HEK293 (cell line): ENCODE data around the gene EVL.

Source experiments
- CTCF ChIA-PET: fragments of 350-600 bp; formaldehyde crosslinking; extraction: SDS; loops from one replicate; lab custom pipeline; 2021; ENCODE audit warnings: antibody characterized with exemption; lab: Yijun Ruan, JAX
- POLR2A ChIA-PET: fragments of 300-600 bp; formaldehyde crosslinking; extraction: SDS; loops from one replicate; lab custom pipeline; 2020; ENCODE audit warnings: antibody characterized with exemption, inconsistent platforms; lab: Yijun Ruan, JAX
- H3K27ac ChIP-seq: fragments of 200-500 bp; sonication (Bioruptor generic); 2 replicates; pipeline ENCODE4 v1.5.1; 2014; ENCODE audit warnings: low read depth, low read length, control low read depth, inconsistent platforms; ENCODE audit errors: extremely low read depth
- H3K36me3 ChIP-seq, 2 experiments: fragments of 200-500 bp in 1 of 2; sonication (Bioruptor generic) in 1 of 2; 1 replicate in 1 of 2; 2 replicates in 1 of 2; pipeline ENCODE4 v1.5.1; 2014 to 2017; ENCODE audit warnings: inconsistent platforms in 2 of 2, low read length in 2 of 2; ENCODE audit not compliant: control insufficient read depth in 2 of 2, insufficient read depth in 1 of 2
- H3K4me1 ChIP-seq: fragments of 200-500 bp; sonication (Bioruptor generic); 2 replicates; pipeline ENCODE4 v1.5.1; 2014; ENCODE audit warnings: mild to moderate bottlenecking, low read length, inconsistent platforms; ENCODE audit not compliant: control insufficient read depth, insufficient read depth
- H3K4me3 ChIP-seq: 2 replicates; pipeline ENCODE4 v1.5.1; 2011; ENCODE audit warnings: low read depth, mild to moderate bottlenecking, control low read depth, low read length, moderate library complexity
- H3K9me3 ChIP-seq: fragments of 200-500 bp; sonication (Bioruptor generic); 2 replicates; pipeline ENCODE4 v1.5.1; 2014; ENCODE audit warnings: low read depth, low read length, inconsistent platforms; ENCODE audit not compliant: control insufficient read depth, insufficient read depth
- GLIS1 ChIP-seq: fragments of 450-650 bp; formaldehyde crosslinking; IDR thresholded peaks from 2 replicates; pipeline ENCODE4 v1.5.1; 2016; ENCODE audit warnings: missing biosample characterization, missing genetic modification characterization
- GLIS2 ChIP-seq: fragments of 450-650 bp; formaldehyde crosslinking; IDR thresholded peaks from 2 replicates; pipeline ENCODE4 v1.5.1; 2016; ENCODE audit warnings: missing biosample characterization, missing genetic modification characterization
- SETDB1 ChIP-seq: IDR thresholded peaks from one replicate; pipeline ENCODE4 v1.6.1; 2017; ENCODE audit warnings: mild to moderate bottlenecking, low read length, moderate library complexity, mixed read lengths; ENCODE audit not compliant: insufficient read length
- TCF7L2 ChIP-seq: IDR thresholded peaks from 2 replicates; pipeline ENCODE4 v1.6.1; 2011; ENCODE audit warnings: low read depth, mild to moderate bottlenecking, inconsistent platforms, low read length, moderate library complexity, borderline replicate concordance
- ZBTB11 ChIP-seq: fragments of 450-650 bp; formaldehyde crosslinking; conservative IDR thresholded peaks from 2 replicates; pipeline ENCODE4 v1.5.1; 2016; ENCODE audit warnings: low read depth, missing biosample characterization, missing genetic modification characterization
- ZIC2 ChIP-seq: fragments of 450-650 bp; formaldehyde crosslinking; IDR thresholded peaks from 2 replicates; pipeline ENCODE4 v1.5.1; 2016; ENCODE audit warnings: missing biosample characterization, missing genetic modification characterization
- ZNF248 ChIP-seq: fragments of 450-650 bp; formaldehyde crosslinking; IDR thresholded peaks from 2 replicates; pipeline ENCODE4 v1.5.1; 2017; ENCODE audit warnings: missing biosample characterization, missing genetic modification characterization
- ZNF311 ChIP-seq: fragments of 450-650 bp; formaldehyde crosslinking; IDR thresholded peaks from 2 replicates; pipeline ENCODE4 v1.5.1; 2017; ENCODE audit warnings: missing biosample characterization, missing genetic modification characterization, borderline replicate concordance
- ZNF341 ChIP-seq: fragments of 450-650 bp; formaldehyde crosslinking; IDR thresholded peaks from 2 replicates; pipeline ENCODE4; 2016; ENCODE audit warnings: low read depth, missing biosample characterization, missing genetic modification characterization
- ZNF404 ChIP-seq: fragments of 450-650 bp; formaldehyde crosslinking; IDR thresholded peaks from 2 replicates; pipeline ENCODE4 v1.5.1; 2017; ENCODE audit warnings: missing biosample characterization, missing genetic modification characterization
- ZNF449 ChIP-seq: fragments of 450-650 bp; formaldehyde crosslinking; IDR thresholded peaks from 2 replicates; pipeline ENCODE4 v1.5.1; 2017; ENCODE audit warnings: missing biosample characterization, mild to moderate bottlenecking, missing genetic modification characterization, moderate library complexity
- ZNF580 ChIP-seq: fragments of 450-650 bp; formaldehyde crosslinking; IDR thresholded peaks from 2 replicates; pipeline ENCODE4 v1.5.1; 2016; ENCODE audit warnings: missing biosample characterization, missing genetic modification characterization
- ZNF660 ChIP-seq: fragments of 450-650 bp; IDR thresholded peaks from 2 replicates; pipeline ENCODE4 v1.5.1; 2018; ENCODE audit warnings: missing biosample characterization, mild to moderate bottlenecking, missing genetic modification characterization
- ZNF664 ChIP-seq: fragments of 450-650 bp; formaldehyde crosslinking; IDR thresholded peaks from 2 replicates; pipeline ENCODE4 v1.5.1; 2016; ENCODE audit warnings: missing biosample characterization, missing genetic modification characterization
- ZNF768 ChIP-seq: fragments of 450-650 bp; formaldehyde crosslinking; IDR thresholded peaks from 2 replicates; pipeline ENCODE4 v1.5.1; 2018; ENCODE audit warnings: missing biosample characterization, mild to moderate bottlenecking, missing genetic modification characterization

Gene EVL

GRCh38 chr14:100144645-100144995 is 79.4 kb downstream of the EVL start:
- TF ChIP-seq ZNF248 (no peak), ZIC2 (tag by site-specific recombination) (peak; percentile 92), ZNF341 (tag by site-specific recombination) (0 out of 2 replicates have a peak, but pooled peaks have one; percentile 16), GLIS2 (tag by site-specific recombination) (peak; percentile 57; the same call in 1 of the 2 replicates), GLIS1 (tag by site-specific recombination) (peak; percentile 23; the same call in 1 of the 2 replicates)
- TF ChIP-seq, all 188 proteins: peak for 4
- CTCF ChIA-PET, result no interaction called here
- POLR2A ChIA-PET, result no interaction called here
- Histone ChIP-seq H3K9me3 (no peaks in the 10 kb centered on the region), H3K4me1 (no peaks in the 10 kb centered on the region), H3K4me3 (no peak overlapping the region), H3K27ac (0 out of 2 replicates have a peak overlapping the region, but pooled peaks have one; percentile 16), H3K36me3 (peaks cover 0 to 17% of the 10 kb centered on the region in 2 experiments; a peak in 1 of 3 replicates)

- Histone ChIP-seq H3K27ac (0 out of 2 replicates have a peak overlapping the region, but pooled peaks have one; percentile 16), H3K4me1 (no peaks in the 10 kb centered on the region)
- POLR2A ChIA-PET, result no interaction called here
- TF ChIP-seq ZNF311 (no peak), ZNF768 (tag by site-specific recombination) (no peak), ZBTB11 (tag by site-specific recombination) (no peak), ZNF404 (tag by site-specific recombination) (no peak), ZNF664 (tag by site-specific recombination) (no peak), ZNF449 (tag by site-specific recombination) (no peak), SETDB1 (no peak), TCF7L2 (no peak), ZNF660 (tag by site-specific recombination) (no peak), ZNF580 (no peak), ZNF341 (tag by site-specific recombination) (no peak)
- TF ChIP-seq, all 188 proteins: peak for 0
- peaks cover 0 to 17% of the 10 kb centered on the region in 2 experiments; a peak in 1 of 3 replicates for H3K36me3 ChIP-seq
- H3K4me3 ChIP-seq, result no peak overlapping the region
- CTCF ChIA-PET, result no interaction called here
- H3K9me3 ChIP-seq, result no peaks in the 10 kb centered on the region
These were observed 79.9 kb downstream of the EVL start for GRCh38 chr14:100144996-100145646.
